HCT116 (cell line): ENCODE data around the gene HIPK2. TPM values are rescaled to one million over a fixed set of nuclear protein-coding genes. Genes with fewer than 3 reads are reported as not detected.

Source experiments
- ATAC-seq: fragments of 200-7000 bp; cut with Tn5 transposase; 2 replicates; pipeline ENCODE4 v1.9.1; 2020; ENCODE audit warnings: mild to moderate bottlenecking, moderate library complexity
- BruUV-seq: library from RNA; stranded (reverse); fragments of 400-500 nt; replicated peaks from 2 replicates; lab custom pipeline; 2021; lab: Mats Ljungman, UMichigan
- CTCF ChIA-PET: fragments of 300-600 bp; sonication (Branson Sonifier 250); formaldehyde crosslinking; loops from one replicate; lab custom pipeline; 2021; ENCODE audit warnings: antibody characterized with exemption; lab: Charles Lee
- POLR2A ChIA-PET: fragments of 300-600, 350-600 bp; sonication (Branson Sonifier 250); formaldehyde crosslinking; loops from one replicate; lab custom pipeline; 2021; ENCODE audit warnings: antibody characterized with exemption; lab: Charles Lee
- RAD21 ChIA-PET, 2 experiments: fragments of 300-600 bp; sonication (Branson Sonifier 250); formaldehyde crosslinking; loops; one replicate each; lab custom pipeline; 2023; ENCODE audit warnings: low total read pairs in 2 of 2; ENCODE audit not compliant: uncharacterized antibody in 2 of 2, unreplicated experiment in 2 of 2, low non-redundant PET in 1 of 2; lab: Charles Lee
- DNase-seq: peaks from one replicate; pipeline ENCODE4 v3.0.0-alpha.2; 2010; ENCODE audit warnings: low read depth, low spot score
- H2AFZ ChIP-seq: fragments of 200-600 bp; shearing (Covaris generic), sonication (generic); 2 replicates; pipeline ENCODE4 v1.6.1; 2017; ENCODE audit warnings: low read depth, mixed run types, mixed read lengths, antibody characterized with exemption, low read length; ENCODE audit not compliant: poor library complexity, severe bottlenecking
- H3K27ac ChIP-seq: 2 replicates; pipeline ENCODE4 v1.5.1; 2012; ENCODE audit warnings: low read depth, low read length
- H3K27me3 ChIP-seq: fragments of 200-600 bp; sonication (generic); 2 replicates; pipeline ENCODE4 v1.6.1; 2016; ENCODE audit warnings: mixed run types, low read length, mixed read lengths; ENCODE audit not compliant: insufficient read depth
- H3K36me3 ChIP-seq, 2 experiments: fragments of 200-500 bp in 1 of 2; fragments of 200-600 bp in 1 of 2; sonication (Bioruptor generic) in 1 of 2; sonication (generic) in 1 of 2; 2 replicates each; pipeline versions ENCODE4 v1.5.1 to v1.6.1; 2014 to 2016; ENCODE audit warnings: low read length in 2 of 2, inconsistent platforms in 1 of 2, mixed read lengths in 1 of 2, mixed run types in 1 of 2; ENCODE audit not compliant: insufficient read depth in 2 of 2, control insufficient read depth in 1 of 2
- H3K4me1 ChIP-seq, 2 experiments: fragments of 200-600 bp in 1 of 2; sonication (generic) in 1 of 2; 2 replicates each; pipeline versions ENCODE4 v1.5.1 to v1.6.1; 2012 to 2017; ENCODE audit warnings: low read length in 2 of 2, inconsistent platforms in 1 of 2, mild to moderate bottlenecking in 1 of 2, mixed read lengths in 1 of 2, mixed run types in 1 of 2, moderate library complexity in 1 of 2; ENCODE audit not compliant: insufficient read depth in 2 of 2, control insufficient read depth in 1 of 2
- H3K4me2 ChIP-seq: fragments of 200-600 bp; sonication (generic); 2 replicates; pipeline ENCODE4 v1.6.1; 2017; ENCODE audit warnings: mixed run types, low read length, mixed read lengths
- H3K4me3 ChIP-seq, 2 experiments: fragments of 200-600 bp in 1 of 2; sonication (generic) in 1 of 2; replicated peaks in 1 of 2; 2 replicates each; pipeline ENCODE4 v1.5.1; 2011 to 2016; ENCODE audit warnings: low read length in 2 of 2, control low read depth in 1 of 2, low read depth in 1 of 2, mild to moderate bottlenecking in 1 of 2, mixed read lengths in 1 of 2, mixed run types in 1 of 2
- H3K79me2 ChIP-seq: fragments of 200-600 bp; sonication (generic); 2 replicates; pipeline ENCODE4 v1.6.1; 2017; ENCODE audit warnings: mild to moderate bottlenecking, mixed run types, low read length, moderate library complexity, mixed read lengths; ENCODE audit not compliant: insufficient read depth
- H3K9ac ChIP-seq: fragments of 200-600 bp; sonication (generic); 2 replicates; pipeline ENCODE4 v1.6.1; 2016; ENCODE audit warnings: low read length, mixed read lengths
- H3K9me2 ChIP-seq: fragments of 200-600 bp; sonication (generic), shearing (Covaris generic); 2 replicates; pipeline ENCODE4 v1.6.1; 2017; ENCODE audit warnings: mixed run types, mild to moderate bottlenecking, moderate library complexity; ENCODE audit not compliant: insufficient read depth
- H3K9me3 ChIP-seq, 2 experiments: fragments of 200-500 bp in 1 of 2; fragments of 200-600 bp in 1 of 2; sonication (Bioruptor generic) in 1 of 2; sonication (generic) in 1 of 2; 2 replicates each; pipeline ENCODE4 v1.6.1; 2014 to 2017; ENCODE audit warnings: low read length in 2 of 2, mixed read lengths in 2 of 2, inconsistent platforms in 1 of 2, low read depth in 1 of 2, mild to moderate bottlenecking in 1 of 2, mixed run types in 1 of 2, moderate library complexity in 1 of 2; ENCODE audit not compliant: control insufficient read depth in 1 of 2, insufficient read depth in 1 of 2
- H4K20me1 ChIP-seq: fragments of 200-600 bp; sonication (generic), shearing (Covaris generic); 2 replicates; pipeline ENCODE4 v1.6.1; 2017; ENCODE audit warnings: mixed run types, mild to moderate bottlenecking, moderate library complexity; ENCODE audit not compliant: insufficient read depth
- ELF1 ChIP-seq: IDR thresholded peaks from 2 replicates; pipeline ENCODE4 v1.6.1; 2012; ENCODE audit warnings: low read depth, borderline replicate concordance
- FOSL1 ChIP-seq: IDR thresholded peaks from 2 replicates; pipeline ENCODE4 v1.6.1; 2012; ENCODE audit warnings: low read depth
- JUND ChIP-seq: IDR thresholded peaks from 2 replicates; pipeline ENCODE4 v1.6.1; 2012
- POLR2A ChIP-seq: IDR thresholded peaks from 2 replicates; pipeline ENCODE4 v1.7.0; 2011; ENCODE audit warnings: borderline replicate concordance; ENCODE audit not compliant: insufficient read depth, insufficient read length; ENCODE audit errors: extremely low read depth
- POLR2AphosphoS5 ChIP-seq: IDR thresholded peaks from 2 replicates; pipeline ENCODE4 v1.6.1; 2011; ENCODE audit warnings: mild to moderate bottlenecking, low read depth, low read length, moderate library complexity
- RAD21 ChIP-seq: IDR thresholded peaks from 2 replicates; pipeline ENCODE4 v1.6.1; 2012; ENCODE audit warnings: low read depth, mild to moderate bottlenecking
- SIN3A ChIP-seq: IDR thresholded peaks from 2 replicates; pipeline ENCODE4 v1.6.1; 2012; ENCODE audit warnings: low read depth
- SRF ChIP-seq: IDR thresholded peaks from 2 replicates; pipeline ENCODE4 v1.6.1; 2012; ENCODE audit warnings: low read depth
- YY1 ChIP-seq: IDR thresholded peaks from 2 replicates; pipeline ENCODE4 v1.6.1; 2011; ENCODE audit warnings: low read length, low read depth, moderate library complexity, mild to moderate bottlenecking; ENCODE audit not compliant: insufficient replicate concordance; ENCODE audit errors: extremely low read depth
- ZNF274 ChIP-seq: fragments of 200-500 bp; sonication (Bioruptor generic); IDR thresholded peaks from 2 replicates; pipeline ENCODE4 v1.6.1; 2014; ENCODE audit warnings: mild to moderate bottlenecking, low read depth, low read length, inconsistent platforms
- intact Hi-C: fragments of 100-400 bp; cut with micrococcal nuclease; formaldehyde crosslinking; loops from 2 replicates; pipeline ENCODE4 v1.10.0; 2022
- total RNA-seq: library from RNA; stranded (reverse); gene quantifications from one replicate; pipeline ENCODE4 v1.2.1, GENCODE V29; 2021; ENCODE audit not compliant: unreplicated experiment
- TF ChIP-seq, protein P1 (sequence below), 3 experiments: fragments of 200-600 bp in 1 of 3; sonication (generic) in 1 of 3; IDR thresholded peaks in 2 of 3; conservative IDR thresholded peaks in 1 of 3; 2 replicates each; pipeline ENCODE4 v1.5.1; 2012 to 2017; ENCODE audit warnings: low read depth in 2 of 3, low read length in 2 of 3, antibody characterized with exemption in 1 of 3, borderline replicate concordance in 1 of 3, control low read depth in 1 of 3, mild to moderate bottlenecking in 1 of 3, mixed read lengths in 1 of 3, mixed run types in 1 of 3, moderate library complexity in 1 of 3; ENCODE audit not compliant: insufficient read depth in 1 of 3
- TF ChIP-seq, protein P2 (sequence below): IDR thresholded peaks from 2 replicates; pipeline ENCODE4 v1.6.1; 2011; ENCODE audit warnings: mild to moderate bottlenecking, low read length, moderate library complexity; ENCODE audit not compliant: insufficient replicate concordance; ENCODE audit errors: extremely low read depth

HIPK2 gene
- total RNA-seq, 1 experiment from 2014 or later = 49.5 TPM

DNA sequence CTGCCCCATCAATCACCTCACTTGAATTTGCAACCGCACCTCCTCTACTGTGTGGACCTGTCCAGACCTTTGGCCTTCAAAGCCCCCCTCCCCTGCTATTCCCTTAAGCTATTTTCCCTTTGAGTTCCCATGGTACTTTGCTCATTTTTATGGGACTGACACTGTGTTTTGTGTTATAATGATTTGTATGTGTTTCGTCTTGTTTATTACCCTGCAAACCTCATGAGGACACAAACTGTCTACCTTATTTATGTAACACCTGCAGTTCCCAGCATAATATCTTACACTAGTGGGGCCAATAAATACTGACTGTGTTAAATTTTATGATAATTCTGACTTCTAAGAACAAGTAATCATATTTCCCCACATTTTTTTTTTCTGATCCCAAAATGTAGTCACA, 183.7 kb downstream of the HIPK2 start:
- Histone ChIP-seq H3K79me2 (no peaks in the 10 kb centered on the region), H3K27me3 (no peaks in the 10 kb centered on the region), H3K9ac (no peak overlapping the region), H3K4me2 (no peak overlapping the region), H2AFZ (no peak overlapping the region), H3K4me3 (no peak overlapping the region), H3K9me2 (no peaks in the 10 kb centered on the region), H3K9me3 (no peaks in the 10 kb centered on the region), H3K36me3 (peaks cover 19 to 31% of the 10 kb centered on the region in 2 experiments), H3K4me1 (no peaks in the 10 kb centered on the region), H4K20me1 (no peaks in the 10 kb centered on the region), H3K27ac (no peak overlapping the region)
- ChIA-PET RAD21 (no interaction called here), POLR2A (no interaction called here), CTCF (interaction anchor here (1.6 kb wide), 1 partner anchor 8 kb away, joined by 7 read pairs; no protein-coding TSS in a partner anchor)
- no TSS peak for BruUV-seq
- intact Hi-C loops = no loop called here
- no peak for DNase-seq
- no peak for ATAC-seq
- TF ChIP-seq, protein P1, sequence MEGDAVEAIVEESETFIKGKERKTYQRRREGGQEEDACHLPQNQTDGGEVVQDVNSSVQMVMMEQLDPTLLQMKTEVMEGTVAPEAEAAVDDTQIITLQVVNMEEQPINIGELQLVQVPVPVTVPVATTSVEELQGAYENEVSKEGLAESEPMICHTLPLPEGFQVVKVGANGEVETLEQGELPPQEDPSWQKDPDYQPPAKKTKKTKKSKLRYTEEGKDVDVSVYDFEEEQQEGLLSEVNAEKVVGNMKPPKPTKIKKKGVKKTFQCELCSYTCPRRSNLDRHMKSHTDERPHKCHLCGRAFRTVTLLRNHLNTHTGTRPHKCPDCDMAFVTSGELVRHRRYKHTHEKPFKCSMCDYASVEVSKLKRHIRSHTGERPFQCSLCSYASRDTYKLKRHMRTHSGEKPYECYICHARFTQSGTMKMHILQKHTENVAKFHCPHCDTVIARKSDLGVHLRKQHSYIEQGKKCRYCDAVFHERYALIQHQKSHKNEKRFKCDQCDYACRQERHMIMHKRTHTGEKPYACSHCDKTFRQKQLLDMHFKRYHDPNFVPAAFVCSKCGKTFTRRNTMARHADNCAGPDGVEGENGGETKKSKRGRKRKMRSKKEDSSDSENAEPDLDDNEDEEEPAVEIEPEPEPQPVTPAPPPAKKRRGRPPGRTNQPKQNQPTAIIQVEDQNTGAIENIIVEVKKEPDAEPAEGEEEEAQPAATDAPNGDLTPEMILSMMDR (IDR thresholded peaks at IDR 0.05 in 2 of 3, conservative IDR thresholded peaks at IDR 0.05 in 1 of 3; ENCODE audit: borderline replicate concordance in 1 of 3, insufficient read depth in 1 of 3, low read depth in 2 of 3, low read length in 2 of 3) = no peak
- TF ChIP-seq ELF1 (no peak), FOSL1 (no peak)

DNA sequence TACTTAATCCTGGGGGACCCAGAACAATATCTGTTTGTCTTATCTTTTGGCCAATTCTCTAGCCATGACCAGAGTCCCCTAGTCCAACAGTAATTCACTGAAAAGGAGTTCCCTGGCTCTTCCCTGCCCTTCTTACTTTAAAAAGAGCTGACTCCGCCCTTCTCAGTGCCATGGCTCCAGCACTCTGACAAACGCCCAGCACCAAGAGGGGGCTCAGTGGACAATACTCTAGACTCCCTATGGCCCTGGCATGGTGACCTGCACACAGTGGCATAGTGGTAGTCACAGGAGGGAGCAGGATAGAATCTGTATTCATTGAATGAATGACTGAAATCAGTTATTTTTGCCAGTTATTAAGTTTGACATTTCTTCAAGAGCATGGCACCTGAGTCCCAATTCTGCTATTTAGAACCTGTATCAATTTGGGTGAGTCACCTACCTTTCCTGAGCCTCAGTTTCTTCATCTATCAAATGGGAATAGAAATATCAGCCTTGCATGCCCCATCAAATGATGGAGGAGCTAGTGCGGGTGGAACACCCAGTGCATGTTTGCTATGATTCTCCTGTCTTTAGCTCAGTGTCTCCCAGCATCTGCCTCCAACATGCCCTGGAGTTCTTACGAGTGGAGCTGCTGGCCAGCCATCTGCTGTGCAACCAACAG, 184.9 kb downstream of the HIPK2 start:
- ATAC-seq (no peak), DNase-seq (no peak)
- H3K79me2 ChIP-seq = no peaks in the 10 kb centered on the region
- peaks cover 19 to 31% of the 10 kb centered on the region in 2 experiments for H3K36me3 ChIP-seq
- H4K20me1 ChIP-seq = no peaks in the 10 kb centered on the region
- H3K4me1 ChIP-seq = no peaks in the 10 kb centered on the region
- no TSS peak for BruUV-seq
- H3K9me3 ChIP-seq = no peaks in the 10 kb centered on the region
- POLR2A ChIA-PET = no interaction called here
- no peak overlapping the region for H3K27ac ChIP-seq
- H3K4me2 ChIP-seq = no peak overlapping the region
- H3K27me3 ChIP-seq = no peaks in the 10 kb centered on the region
- CTCF ChIA-PET = interaction anchor here (1.6 to 4.2 kb wide), 2 partner anchors 9 kb away, joined by 7 to 16 read pairs; no protein-coding TSS in a partner anchor
- no peak overlapping the region for H2AFZ ChIP-seq
- intact Hi-C loops = no loop called here
- H3K9ac ChIP-seq = no peak overlapping the region
- no peaks in the 10 kb centered on the region for H3K9me2 ChIP-seq
- RAD21 ChIA-PET = no interaction called here
- H3K4me3 ChIP-seq = no peak overlapping the region
- TF ChIP-seq SIN3A (no peak), POLR2AphosphoS5 (no peak), ELF1 (no peak), POLR2A (no peak), SRF (no peak), RAD21 (no peak), ZNF274 (no peak), YY1 (no peak), JUND (no peak)
- TF ChIP-seq, protein P1 (IDR thresholded peaks at IDR 0.05 in 2 of 3, conservative IDR thresholded peaks at IDR 0.05 in 1 of 3; ENCODE audit: borderline replicate concordance in 1 of 3, insufficient read depth in 1 of 3, low read depth in 2 of 3, low read length in 2 of 3) = no peak
- TF ChIP-seq, protein P2, sequence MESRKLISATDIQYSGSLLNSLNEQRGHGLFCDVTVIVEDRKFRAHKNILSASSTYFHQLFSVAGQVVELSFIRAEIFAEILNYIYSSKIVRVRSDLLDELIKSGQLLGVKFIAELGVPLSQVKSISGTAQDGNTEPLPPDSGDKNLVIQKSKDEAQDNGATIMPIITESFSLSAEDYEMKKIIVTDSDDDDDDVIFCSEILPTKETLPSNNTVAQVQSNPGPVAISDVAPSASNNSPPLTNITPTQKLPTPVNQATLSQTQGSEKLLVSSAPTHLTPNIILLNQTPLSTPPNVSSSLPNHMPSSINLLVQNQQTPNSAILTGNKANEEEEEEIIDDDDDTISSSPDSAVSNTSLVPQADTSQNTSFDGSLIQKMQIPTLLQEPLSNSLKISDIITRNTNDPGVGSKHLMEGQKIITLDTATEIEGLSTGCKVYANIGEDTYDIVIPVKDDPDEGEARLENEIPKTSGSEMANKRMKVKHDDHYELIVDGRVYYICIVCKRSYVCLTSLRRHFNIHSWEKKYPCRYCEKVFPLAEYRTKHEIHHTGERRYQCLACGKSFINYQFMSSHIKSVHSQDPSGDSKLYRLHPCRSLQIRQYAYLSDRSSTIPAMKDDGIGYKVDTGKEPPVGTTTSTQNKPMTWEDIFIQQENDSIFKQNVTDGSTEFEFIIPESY = no peak
